ENCODE results near the gene ZNF579.

The ZNF579 gene

GRCh38 chr19:55546822-55547614 lies 33.6 kb downstream of the ZNF579 start:
- DNase-seq: peak; percentile 83
- no peak for TF ChIP-seq CTCF (IDR thresholded peaks at IDR 0.05; ENCODE audit: low read depth, low read length, missing control alignments)
- H3K27ac ChIP-seq: peak overlapping the region; percentile 55

GRCh38 chr19:55546011-55546410 lies 34.6 kb downstream of the ZNF579 start:
- H3K4me3 ChIP-seq (ENCODE audit: low read depth, low read length): no peak overlapping the region
- H3K27ac ChIP-seq: no peak overlapping the region
- H3K36me3 ChIP-seq (replicated peaks): no peaks in the 10 kb centered on the region
- in situ Hi-C loops (cut with HindIII; ENCODE audit: low pct_ligation_motif_present, low sequenced_read_pairs): no loop called here
- no peaks in the 10 kb centered on the region for H3K27me3 ChIP-seq (replicated peaks)
- TF ChIP-seq CTCF (IDR thresholded peaks at IDR 0.05; ENCODE audit: low read depth, low read length, missing control alignments): no peak
- no peak for DNase-seq

More at GRCh38 chr19:55546822-55547614, 33.6 kb downstream of the ZNF579 start:
- Histone ChIP-seq H3K36me3 (replicated peaks) (no peaks in the 10 kb centered on the region), H3K27me3 (replicated peaks) (no peaks in the 10 kb centered on the region), H3K4me3 (ENCODE audit: low read depth, low read length) (no peak overlapping the region)
- in situ Hi-C loops (cut with HindIII; ENCODE audit: low pct_ligation_motif_present, low sequenced_read_pairs): no loop called here

GRCh38 chr19:55545443-55545842 lies 35.2 kb downstream of the ZNF579 start, which contains the start of gene SBK3:
SBK3 (minus strand) TSS chr19:55545543; CDS start chr19:55545543, 0 bp downstream.
- no peak within 1 kb of the TSS for H3K4me3 ChIP-seq (ENCODE audit: low read depth, low read length)
- no peak for TF ChIP-seq CTCF (IDR thresholded peaks at IDR 0.05; ENCODE audit: low read depth, low read length, missing control alignments)
- no peak within 1 kb of the TSS for H3K27ac ChIP-seq
- in situ Hi-C loops (cut with HindIII; ENCODE audit: low pct_ligation_motif_present, low sequenced_read_pairs): no loop called here
- DNase-seq: no peak
- H3K36me3 ChIP-seq (replicated peaks): no peaks in the 10 kb centered on the region
- no peaks in the 10 kb centered on the region for H3K27me3 ChIP-seq (replicated peaks)

- Histone ChIP-seq H3K36me3 (replicated peaks) (no peaks in the 10 kb centered on the region), H3K27me3 (replicated peaks) (no peaks in the 10 kb centered on the region), H3K27ac (no peak overlapping the region), H3K4me3 (ENCODE audit: low read depth, low read length) (no peak overlapping the region)
- TF ChIP-seq CTCF (IDR thresholded peaks at IDR 0.05; ENCODE audit: low read depth, low read length, missing control alignments): no peak
- no peak for DNase-seq
- in situ Hi-C loops (cut with HindIII; ENCODE audit: low pct_ligation_motif_present, low sequenced_read_pairs): no loop called here
Observed at GRCh38 chr19:55544776-55545439, 35.7 kb downstream of the ZNF579 start.

- Histone ChIP-seq H3K27me3 (replicated peaks) (no peaks in the 10 kb centered on the region), H3K4me3 (ENCODE audit: low read depth, low read length) (no peak overlapping the region), H3K27ac (no peak overlapping the region), H3K36me3 (replicated peaks) (no peaks in the 10 kb centered on the region)
- in situ Hi-C loops (cut with HindIII; ENCODE audit: low pct_ligation_motif_present, low sequenced_read_pairs): no loop called here
- no peak for TF ChIP-seq CTCF (IDR thresholded peaks at IDR 0.05; ENCODE audit: low read depth, low read length, missing control alignments)
- DNase-seq: no peak
Observed at GRCh38 chr19:55544014-55544413, 36.6 kb downstream of the ZNF579 start.

Data from brain microvascular endothelial cell (primary cell).